ENCODE data around the gene PLEKHG4.
A peak's percentile ranks its signal among the peaks of the same experiment; 100 is the strongest.

The PLEKHG4 gene

DNA sequence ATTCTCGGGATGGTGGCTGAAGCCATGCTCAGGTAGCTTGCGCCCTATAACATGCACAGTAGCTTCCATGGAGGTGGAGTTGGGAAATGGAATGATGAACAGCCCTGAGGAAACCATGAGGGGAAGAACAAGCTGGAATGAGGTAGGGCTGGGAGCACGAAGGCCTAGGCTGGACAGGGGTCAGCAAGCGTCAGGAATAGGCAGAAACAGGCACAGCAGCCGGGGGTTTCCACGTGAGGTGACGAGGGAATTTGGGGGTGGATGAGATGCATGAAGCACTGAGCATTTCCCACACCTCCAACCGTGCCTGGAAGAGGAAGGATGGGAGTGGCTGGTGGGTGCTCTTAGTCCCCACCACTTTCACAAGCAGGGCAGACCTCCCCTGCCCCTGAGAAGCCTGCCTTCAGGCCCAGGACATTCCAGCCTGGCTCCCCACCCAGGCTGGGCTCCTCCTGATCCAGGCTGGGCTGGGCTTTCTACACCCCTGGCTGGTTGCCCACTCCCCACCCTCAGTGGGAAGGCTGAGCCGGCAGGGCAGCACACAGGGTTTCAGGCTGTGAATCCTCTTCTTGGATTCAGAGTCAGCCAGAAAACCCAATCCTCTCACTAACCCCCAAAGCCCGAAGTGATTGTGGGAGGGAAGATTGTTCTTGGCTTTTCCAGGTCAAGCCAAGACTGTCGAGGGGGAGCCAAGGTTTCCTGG, 21.9 kb downstream of the PLEKHG4 start:
- no peak for DNase-seq (ENCODE audit: insufficient read length)
- no peak for FAIRE-seq

DNA sequence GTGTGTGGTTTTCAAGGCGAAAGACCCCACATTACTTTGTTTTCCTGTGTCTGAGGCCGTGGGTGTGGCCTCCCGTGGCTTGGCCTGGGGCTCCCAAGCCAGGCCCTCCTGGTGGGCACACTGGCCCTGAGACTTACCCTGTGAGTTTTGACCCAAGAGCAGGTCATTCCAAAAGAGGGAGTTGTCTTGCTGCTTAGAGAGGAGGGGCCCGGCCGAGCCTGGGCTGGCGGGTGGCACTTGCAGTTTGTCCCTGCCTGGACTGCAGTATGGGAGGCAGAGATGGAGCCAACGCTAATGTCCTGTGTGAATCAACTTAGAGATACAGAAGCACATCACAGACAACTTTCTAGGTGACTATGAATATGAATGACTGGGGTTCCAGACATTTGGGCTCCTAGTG, 22.7 kb downstream of the PLEKHG4 start:
- no peak for TF ChIP-seq POLR2AphosphoS5 (IDR thresholded peaks at IDR 0.05; ENCODE audit: low read depth, low read length)
- no peak for TF ChIP-seq POLR2A (IDR thresholded peaks at IDR 0.05; ENCODE audit: low read depth, low read length)
- TF ChIP-seq TAF1 (IDR thresholded peaks at IDR 0.05; ENCODE audit: borderline replicate concordance, low read depth, low read length) = no peak
- DNase-seq (ENCODE audit: insufficient read length) (no peak), FAIRE-seq (no peak)

More for the DNA sequence above, 21.9 kb downstream of the PLEKHG4 start:
- TF ChIP-seq TAF1 (IDR thresholded peaks at IDR 0.05; ENCODE audit: borderline replicate concordance, low read depth, low read length) (no peak), POLR2AphosphoS5 (IDR thresholded peaks at IDR 0.05; ENCODE audit: low read depth, low read length) (no peak), POLR2A (IDR thresholded peaks at IDR 0.05; ENCODE audit: low read depth, low read length) (no peak)

DNA sequence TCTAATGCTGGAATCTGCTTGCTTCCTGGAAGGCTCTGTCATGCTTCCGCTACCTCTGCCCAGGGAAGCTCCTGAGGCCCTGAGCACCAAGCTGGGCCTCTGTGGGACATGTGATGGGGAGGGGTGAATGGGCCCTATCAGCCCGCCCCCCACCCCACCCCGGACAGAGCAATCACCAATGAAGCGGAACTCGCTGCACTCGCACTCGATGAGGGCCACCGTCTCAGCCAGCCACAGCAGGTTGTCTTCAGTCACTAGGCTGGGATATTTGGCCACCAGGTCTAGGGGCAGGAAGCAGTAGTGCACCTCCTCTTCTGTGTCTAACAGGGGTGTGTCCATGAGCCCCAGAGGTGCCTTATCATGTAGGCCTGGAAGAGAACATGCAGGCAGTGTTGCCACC, 23.6 kb downstream of the PLEKHG4 start:
- FAIRE-seq (no peak), DNase-seq (ENCODE audit: insufficient read length) (peak; percentile 12)
- no peak for TF ChIP-seq POLR2A (IDR thresholded peaks at IDR 0.05; ENCODE audit: low read depth, low read length)
- no peak for TF ChIP-seq POLR2AphosphoS5 (IDR thresholded peaks at IDR 0.05; ENCODE audit: low read depth, low read length)
- TF ChIP-seq TAF1 (IDR thresholded peaks at IDR 0.05; ENCODE audit: borderline replicate concordance, low read depth, low read length) = no peak

DNA sequence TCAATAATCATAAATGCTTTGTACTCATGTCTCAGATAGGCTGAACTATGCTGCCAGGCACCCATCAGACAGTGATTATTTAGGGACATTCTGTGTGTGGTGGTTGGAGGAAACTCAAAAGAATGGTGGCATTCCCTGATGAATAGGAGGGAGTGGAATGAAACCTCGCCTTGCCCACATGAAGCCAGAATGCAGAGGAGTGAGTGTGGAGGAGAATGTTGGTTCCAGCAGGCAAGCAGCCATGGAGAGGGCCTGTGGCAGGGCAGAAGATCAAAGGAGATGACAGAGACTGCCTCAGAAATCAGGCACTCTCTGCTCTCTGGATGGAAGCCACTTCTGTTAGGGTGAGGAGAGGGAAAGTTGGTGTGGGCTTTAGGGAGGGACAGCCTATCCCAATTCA, 24.7 kb downstream of the PLEKHG4 start:
- no peak for TF ChIP-seq POLR2A (IDR thresholded peaks at IDR 0.05; ENCODE audit: low read depth, low read length)
- no peak for TF ChIP-seq TAF1 (IDR thresholded peaks at IDR 0.05; ENCODE audit: borderline replicate concordance, low read depth, low read length)
- no peak for TF ChIP-seq POLR2AphosphoS5 (IDR thresholded peaks at IDR 0.05; ENCODE audit: low read depth, low read length)
- no peak for FAIRE-seq

DNA sequence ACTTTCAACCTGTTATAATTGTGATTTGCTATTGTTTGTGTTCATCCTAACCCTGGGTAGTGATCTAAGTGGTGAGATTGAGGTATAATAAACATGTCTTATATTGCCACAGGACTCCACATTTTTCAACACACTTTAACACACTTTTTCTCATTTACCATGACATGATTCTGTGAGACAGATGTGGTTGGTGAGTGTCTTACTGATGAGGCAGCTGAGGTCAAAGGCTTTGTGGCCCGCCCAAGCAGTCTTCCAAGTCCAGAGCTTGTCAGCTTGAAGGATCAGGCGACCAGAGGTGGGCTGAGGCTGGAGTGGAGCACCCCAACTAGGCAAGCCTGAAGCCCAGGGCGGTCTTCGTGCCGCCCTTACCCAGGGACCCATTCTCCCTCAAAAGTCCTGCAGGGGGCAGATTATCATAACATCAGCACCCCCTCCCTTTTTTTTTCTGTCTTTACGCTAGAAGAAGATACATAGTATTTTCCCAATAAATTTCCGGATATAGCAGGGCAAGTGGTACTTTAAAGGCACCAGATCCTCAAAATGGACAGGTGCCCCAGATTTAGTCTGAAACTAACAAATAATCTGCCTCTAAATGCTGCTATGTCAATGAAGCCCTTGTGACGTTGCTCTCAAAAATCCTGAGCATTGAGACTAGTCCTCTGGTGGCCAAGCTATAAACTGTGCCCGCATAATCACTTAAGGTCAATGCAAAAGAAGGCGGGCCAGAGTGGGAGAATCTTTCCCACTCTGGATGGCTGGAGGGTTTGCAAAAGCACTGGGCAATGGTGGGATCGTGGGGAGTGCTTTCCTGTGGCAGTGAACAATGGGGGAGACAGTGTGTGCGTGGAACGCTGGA, 26.1 kb downstream of the PLEKHG4 start:
- TF ChIP-seq POLR2A (IDR thresholded peaks at IDR 0.05; ENCODE audit: low read depth, low read length) (no peak), POLR2AphosphoS5 (IDR thresholded peaks at IDR 0.05; ENCODE audit: low read depth, low read length) (no peak), TAF1 (IDR thresholded peaks at IDR 0.05; ENCODE audit: borderline replicate concordance, low read depth, low read length) (no peak)
- FAIRE-seq (no peak), DNase-seq (ENCODE audit: insufficient read length) (no peak)

More for the DNA sequence above, 24.7 kb downstream of the PLEKHG4 start:
- no peak for DNase-seq (ENCODE audit: insufficient read length)

DNA sequence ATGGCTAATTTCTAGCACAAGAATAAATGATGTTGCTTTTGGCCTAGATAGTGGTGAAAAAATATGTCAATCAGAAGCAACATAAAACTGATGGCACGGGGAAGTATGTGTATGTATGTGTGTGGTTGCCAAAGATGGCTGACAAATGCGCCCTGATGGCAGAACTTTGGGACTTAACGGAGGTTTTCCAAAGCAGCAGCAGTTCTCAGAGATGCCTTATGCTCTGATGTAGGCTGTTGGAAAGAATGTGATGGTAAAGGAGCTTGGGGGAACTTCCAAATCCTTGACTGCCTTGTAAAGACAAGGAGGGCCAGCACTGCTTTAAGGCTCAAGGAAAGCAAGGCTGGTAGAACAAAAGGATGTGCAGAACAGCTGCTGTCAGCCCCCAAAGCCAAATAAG, 31.2 kb downstream of the PLEKHG4 start:
- TF ChIP-seq POLR2A (IDR thresholded peaks at IDR 0.05; ENCODE audit: low read depth, low read length) (no peak), TAF1 (IDR thresholded peaks at IDR 0.05; ENCODE audit: borderline replicate concordance, low read depth, low read length) (no peak), POLR2AphosphoS5 (IDR thresholded peaks at IDR 0.05; ENCODE audit: low read depth, low read length) (no peak)
- FAIRE-seq (no peak), DNase-seq (ENCODE audit: insufficient read length) (no peak)

DNA sequence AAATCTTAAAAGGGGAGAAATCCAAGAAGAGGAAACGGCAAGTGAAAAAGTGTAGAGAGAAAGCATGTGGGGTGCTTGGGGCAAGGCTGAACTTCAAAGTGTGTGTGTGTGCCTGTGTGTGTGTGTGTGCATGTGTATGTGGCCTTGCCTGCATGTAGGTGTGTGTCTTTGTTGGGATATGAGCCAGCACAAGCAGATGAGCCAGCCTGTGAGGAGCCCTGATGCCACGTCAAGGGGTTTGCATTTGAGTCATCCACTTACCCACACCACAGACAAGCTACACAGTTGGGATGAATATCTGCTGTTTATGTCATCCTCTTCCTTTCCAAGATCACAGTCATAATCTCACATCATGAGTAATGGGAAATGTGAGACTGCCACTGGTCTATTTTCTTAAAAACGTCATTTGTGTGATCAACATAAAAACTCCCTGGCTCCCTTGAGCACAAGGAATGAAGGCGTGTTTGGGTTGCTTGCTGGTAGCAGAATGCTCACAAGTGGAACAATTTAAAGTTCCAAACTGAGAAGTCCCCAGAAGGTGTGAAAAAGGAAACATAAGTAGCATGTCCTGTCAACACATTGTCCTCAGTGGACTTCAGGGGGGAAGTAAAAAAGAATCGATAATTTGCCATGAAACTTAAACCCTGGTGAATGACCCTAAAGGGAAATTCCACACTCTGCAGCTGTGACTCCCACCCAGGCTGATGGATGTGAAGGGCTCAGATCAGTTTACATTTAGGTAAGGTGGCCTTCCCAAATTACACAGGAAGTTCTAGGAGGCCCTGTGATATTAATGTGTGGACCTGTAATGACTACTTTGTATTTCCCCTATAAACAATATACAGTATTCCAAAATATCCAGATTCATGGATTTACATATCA, 32.5 kb downstream of the PLEKHG4 start:
- DNase-seq (ENCODE audit: insufficient read length) (no peak), FAIRE-seq (peak; percentile 78)

DNA sequence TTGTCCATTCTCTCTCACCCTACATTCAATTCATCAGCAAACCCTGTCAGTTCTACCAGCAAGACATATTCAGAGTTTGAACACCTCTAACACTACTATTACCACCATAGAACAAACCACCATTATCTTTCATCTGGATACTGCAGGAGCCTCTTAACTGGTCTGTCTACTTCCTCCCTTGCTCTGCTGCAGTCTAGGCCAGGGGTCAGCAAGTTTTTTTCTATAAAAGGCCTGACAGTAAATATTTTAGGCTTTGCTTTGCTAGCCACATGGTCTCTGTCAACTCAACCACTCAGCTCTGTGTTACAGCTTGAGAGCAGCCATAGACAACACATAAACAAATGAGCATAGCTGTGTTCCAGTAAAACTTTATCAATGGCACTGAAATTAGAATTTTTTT, 33.4 kb downstream of the PLEKHG4 start:
- no peak for TF ChIP-seq TAF1 (IDR thresholded peaks at IDR 0.05; ENCODE audit: borderline replicate concordance, low read depth, low read length)
- no peak for TF ChIP-seq POLR2A (IDR thresholded peaks at IDR 0.05; ENCODE audit: low read depth, low read length)
- no peak for TF ChIP-seq POLR2AphosphoS5 (IDR thresholded peaks at IDR 0.05; ENCODE audit: low read depth, low read length)
- FAIRE-seq (no peak), DNase-seq (ENCODE audit: insufficient read length) (no peak)

More for the DNA sequence above, 32.5 kb downstream of the PLEKHG4 start:
- TF ChIP-seq TAF1 (IDR thresholded peaks at IDR 0.05; ENCODE audit: borderline replicate concordance, low read depth, low read length) (no peak), POLR2AphosphoS5 (IDR thresholded peaks at IDR 0.05; ENCODE audit: low read depth, low read length) (peak; percentile 28; the same call in 1 of the 2 replicates), POLR2A (IDR thresholded peaks at IDR 0.05; ENCODE audit: low read depth, low read length) (no peak)

DNA sequence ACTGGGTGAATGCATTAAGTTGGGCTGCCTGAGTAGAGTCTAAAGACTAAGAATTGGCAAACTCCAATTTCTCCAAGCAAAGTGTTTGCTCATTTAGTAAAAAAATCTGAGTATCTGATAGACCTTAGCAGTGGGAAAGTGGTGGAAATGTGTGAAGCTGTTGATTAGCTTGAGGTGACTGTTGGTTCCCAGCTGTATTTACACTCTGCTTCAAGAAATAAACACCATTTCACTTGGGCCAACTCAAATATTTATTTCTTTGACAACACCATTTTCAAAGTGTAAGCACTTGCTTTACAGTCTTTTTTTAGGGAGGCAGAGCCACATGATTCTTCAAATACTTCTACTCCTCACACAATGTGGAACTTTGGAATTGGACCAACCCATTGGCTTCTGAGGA, 38.5 kb downstream of the PLEKHG4 start:
- DNase-seq (ENCODE audit: insufficient read length) = no peak
- TF ChIP-seq TAF1 (IDR thresholded peaks at IDR 0.05; ENCODE audit: borderline replicate concordance, low read depth, low read length) (no peak), POLR2A (IDR thresholded peaks at IDR 0.05; ENCODE audit: low read depth, low read length) (no peak), POLR2AphosphoS5 (IDR thresholded peaks at IDR 0.05; ENCODE audit: low read depth, low read length) (no peak)
- no peak for FAIRE-seq

DNA sequence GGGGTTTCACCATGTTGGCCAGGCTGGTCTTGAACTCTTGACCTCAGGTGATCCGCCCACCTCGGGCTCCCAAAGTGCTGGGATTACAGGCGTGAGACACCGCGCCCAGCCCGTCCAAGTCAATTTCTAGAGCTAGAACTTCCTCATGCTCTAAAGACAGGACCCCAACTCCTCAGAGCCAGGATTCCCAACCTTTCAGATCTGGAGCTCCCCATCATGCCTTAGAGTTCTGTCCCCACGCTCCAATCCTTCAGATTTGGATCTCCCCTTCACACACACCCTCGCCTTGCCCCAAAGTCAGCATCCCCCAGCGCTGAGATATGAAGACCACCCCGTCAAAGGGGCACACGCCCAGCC, 46.8 kb downstream of the PLEKHG4 start:
- no peak for DNase-seq (ENCODE audit: insufficient read length)
- TF ChIP-seq TAF1 (IDR thresholded peaks at IDR 0.05; ENCODE audit: borderline replicate concordance, low read depth, low read length) (no peak), POLR2A (IDR thresholded peaks at IDR 0.05; ENCODE audit: low read depth, low read length) (no peak), POLR2AphosphoS5 (IDR thresholded peaks at IDR 0.05; ENCODE audit: low read depth, low read length) (no peak)
- FAIRE-seq = no peak

All from GM12892 (cell line).